HepG2 (cell line): ENCODE results near the gene TAS1R1. TPM values are rescaled to one million over a fixed set of nuclear protein-coding genes. Genes with fewer than 3 reads are reported as not detected.

Experiments
- ATAC-seq: fragments of 200-7000 bp; cut with Tn5 transposase; 3 replicates; pipeline ENCODE4 v1.9.1; 2020; ENCODE audit warnings: mild to moderate bottlenecking, moderate library complexity
- BruUV-seq: library from RNA; stranded (reverse); fragments of 400-500 nt; replicated peaks from 2 replicates; lab custom pipeline; 2021; lab: Mats Ljungman, UMichigan
- CTCF ChIA-PET: fragments of 300-600 bp; formaldehyde crosslinking; extraction: SDS; loops from one replicate; lab custom pipeline; 2021; ENCODE audit warnings: low total read pairs, inconsistent platforms, low intra/inter-chr PET ratio; lab: Yijun Ruan, JAX
- POLR2A ChIA-PET: fragments of 350-600 bp; sonication (Branson Sonifier 250); formaldehyde crosslinking; loops from one replicate; lab custom pipeline; 2020; ENCODE audit warnings: antibody characterized with exemption, inconsistent platforms; lab: Yijun Ruan, JAX
- DNase-seq: peaks from one replicate; pipeline ENCODE4 v3.0.0-alpha.2; 2015; ENCODE audit warnings: low spot score
- FAIRE-seq: peaks from 3 replicates; lab custom pipeline; 2011; peaks lifted over from hg19 to GRCh38; lab: Jason Lieb, UNC
- H2AFZ ChIP-seq: one replicate; pipeline ENCODE4 v1.6.1; 2011; ENCODE audit warnings: low read length, inconsistent platforms
- H3K27ac ChIP-seq: fragments of 300-600 bp; 3 replicates; pipeline ENCODE4 v1.8.0; 2011; ENCODE audit warnings: mixed run types, mild to moderate bottlenecking, mixed read lengths, low read length, inconsistent platforms; ENCODE audit not compliant: insufficient read depth; ENCODE audit errors: extremely low read length
- H3K27me3 ChIP-seq, 2 experiments: fragments of 200-600 bp in 1 of 2; 2 replicates in 1 of 2; 3 replicates in 1 of 2; pipeline versions ENCODE4 v1.6.0 to v1.8.0; 2011; ENCODE audit warnings: low read length in 2 of 2, mild to moderate bottlenecking in 2 of 2, moderate library complexity in 2 of 2, inconsistent platforms in 1 of 2; ENCODE audit not compliant: insufficient read depth in 2 of 2, control insufficient read depth in 1 of 2
- H3K36me3 ChIP-seq, 2 experiments: fragments of 200-600 bp in 1 of 2; replicated peaks in 1 of 2; 2 replicates in 1 of 2; 3 replicates in 1 of 2; pipeline versions ENCODE4 v1.5.1 to v1.8.0; 2011; ENCODE audit warnings: low read length in 2 of 2, inconsistent platforms in 1 of 2; ENCODE audit not compliant: insufficient read depth in 2 of 2, control insufficient read depth in 1 of 2
- H3K4me1 ChIP-seq: 2 replicates; pipeline ENCODE4 v1.5.1; 2012; ENCODE audit warnings: low read length, inconsistent platforms; ENCODE audit not compliant: insufficient read depth
- H3K4me2 ChIP-seq: 2 replicates; pipeline ENCODE4 v1.6.0; 2011; ENCODE audit warnings: low read depth, low read length, inconsistent platforms
- H3K4me3 ChIP-seq, 3 experiments: fragments of 200-600 bp in 1 of 3; sonication (generic), shearing (Covaris generic) in 1 of 3; replicated peaks in 1 of 3; 2 replicates each; pipeline ENCODE4 v1.5.1; 2011 to 2016; ENCODE audit warnings: low read length in 3 of 3, inconsistent platforms in 2 of 3, low read depth in 2 of 3, mild to moderate bottlenecking in 2 of 3, control low read depth in 1 of 3, mixed read lengths in 1 of 3; ENCODE audit not compliant: insufficient read depth in 1 of 3
- H3K79me2 ChIP-seq: one replicate; pipeline ENCODE4 v1.6.1; 2011; ENCODE audit warnings: low read length, inconsistent platforms; ENCODE audit not compliant: insufficient read depth
- H3K9ac ChIP-seq: 2 replicates; pipeline ENCODE4 v1.6.0; 2011; ENCODE audit warnings: mild to moderate bottlenecking, low read depth, low read length, inconsistent platforms; ENCODE audit not compliant: insufficient read depth
- H3K9me3 ChIP-seq: 2 replicates; pipeline ENCODE4 v1.5.1; 2012; ENCODE audit warnings: mild to moderate bottlenecking, low read length
- H4K20me1 ChIP-seq: 2 replicates; pipeline ENCODE4 v1.6.0; 2011; ENCODE audit warnings: inconsistent platforms, mild to moderate bottlenecking, low read length, moderate library complexity; ENCODE audit not compliant: insufficient read depth
- MAFK ChIP-seq, 2 experiments: IDR thresholded peaks in 1 of 2; conservative IDR thresholded peaks in 1 of 2; 2 replicates each; pipeline ENCODE4 v1.6.1; 2011; ENCODE audit warnings: improper control_type of control experiment in 2 of 2, low read length in 2 of 2
- WGBS: methylation state at CpG from one replicate; pipeline ENCODE4 v1.1.6; 2017; ENCODE audit warnings: low lambda C conversion rate; 5-methylcytosine and 5-hydroxymethylcytosine counted together
- in situ Hi-C: cut with HindIII; loops from 2 replicates; pipeline ENCODE4 v1.10.0; 2017; ENCODE audit warnings: low pct_unique_long_range_greater_than_20kb; ENCODE audit not compliant: extremely low pct_ligation_motif_present
- intact Hi-C: fragments of 100-400 bp; cut with micrococcal nuclease; formaldehyde crosslinking; loops from one replicate; pipeline ENCODE4 v1.10.0; 2022; ENCODE audit not compliant: unreplicated experiment
- polyA plus RNA-seq, 8 experiments: library from polyadenylated mRNA; depleted of rRNA in 3 of 8; stranded (reverse) in 7 of 8; unstranded in 1 of 8; fragments of >200 nt; fragmentation: Illumina TruSeq in 4 of 8; extraction: Trizol in 4 of 8; gene quantifications; 2 replicates each; pipeline versions ENCODE4 v1.2.1 to v1.2.3, GENCODE V29; 2011 to 2016; ENCODE audit warnings: low read depth in 4 of 8, missing spikeins in 1 of 8, mixed read lengths in 1 of 8; ENCODE audit not compliant: insufficient read depth in 1 of 8
- total RNA-seq, 5 experiments: library from RNA; depleted of rRNA; stranded (reverse); fragments of >200 nt; fragmentation: Illumina TruSeq; extraction: Trizol; gene quantifications; 2 replicates each; pipeline ENCODE4 v1.2.3, GENCODE V29; 2016; ENCODE audit warnings: low read depth in 1 of 5
- TF ChIP-seq, protein P1 (sequence below): sonication (generic); formaldehyde crosslinking; IDR thresholded peaks from 2 replicates; pipeline ENCODE4 v1.4.0; 2020; ENCODE audit warnings: missing genetic modification reagents, mild to moderate bottlenecking, borderline replicate concordance
- TF ChIP-seq, protein P2 (sequence below): sonication (generic); formaldehyde crosslinking; IDR thresholded peaks from 2 replicates; pipeline ENCODE4 v1.4.0; 2020; ENCODE audit warnings: missing genetic modification reagents, borderline replicate concordance
- TF ChIP-seq, protein P3 (sequence below): sonication (generic); formaldehyde crosslinking; IDR thresholded peaks from 2 replicates; pipeline ENCODE4 v1.8.1; 2023; ENCODE audit warnings: mild to moderate bottlenecking, missing genetic modification reagents

The TAS1R1 gene
- total and polyA plus RNA-seq, 2 of the 13 experiments (the other 11 are each of a cell fraction or from before 2014, with no cell fraction given) = 1.4 to 1.6 TPM

DNA sequence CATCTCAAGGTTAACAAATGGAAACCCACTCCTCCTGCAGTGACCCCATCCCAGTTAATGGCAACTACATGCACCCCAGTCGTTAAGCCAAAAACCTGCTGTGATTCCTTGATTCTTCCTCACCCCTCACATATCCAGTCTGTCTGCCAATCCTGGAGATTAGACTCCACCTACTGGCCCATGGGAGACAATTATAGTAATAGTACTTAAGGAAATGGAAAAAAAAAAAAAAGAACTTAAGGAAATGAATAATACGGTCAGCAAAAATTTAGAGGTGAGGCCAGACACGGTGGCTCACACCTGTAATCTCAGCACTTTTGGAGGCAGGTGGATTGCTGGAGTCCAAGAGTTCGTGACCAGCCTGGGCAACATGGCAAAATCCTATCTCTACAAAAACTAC, 7.8 kb upstream of the TAS1R1 start:
- ChIA-PET POLR2A (no interaction called here), CTCF (no interaction called here)
- no peak for ATAC-seq

DNA sequence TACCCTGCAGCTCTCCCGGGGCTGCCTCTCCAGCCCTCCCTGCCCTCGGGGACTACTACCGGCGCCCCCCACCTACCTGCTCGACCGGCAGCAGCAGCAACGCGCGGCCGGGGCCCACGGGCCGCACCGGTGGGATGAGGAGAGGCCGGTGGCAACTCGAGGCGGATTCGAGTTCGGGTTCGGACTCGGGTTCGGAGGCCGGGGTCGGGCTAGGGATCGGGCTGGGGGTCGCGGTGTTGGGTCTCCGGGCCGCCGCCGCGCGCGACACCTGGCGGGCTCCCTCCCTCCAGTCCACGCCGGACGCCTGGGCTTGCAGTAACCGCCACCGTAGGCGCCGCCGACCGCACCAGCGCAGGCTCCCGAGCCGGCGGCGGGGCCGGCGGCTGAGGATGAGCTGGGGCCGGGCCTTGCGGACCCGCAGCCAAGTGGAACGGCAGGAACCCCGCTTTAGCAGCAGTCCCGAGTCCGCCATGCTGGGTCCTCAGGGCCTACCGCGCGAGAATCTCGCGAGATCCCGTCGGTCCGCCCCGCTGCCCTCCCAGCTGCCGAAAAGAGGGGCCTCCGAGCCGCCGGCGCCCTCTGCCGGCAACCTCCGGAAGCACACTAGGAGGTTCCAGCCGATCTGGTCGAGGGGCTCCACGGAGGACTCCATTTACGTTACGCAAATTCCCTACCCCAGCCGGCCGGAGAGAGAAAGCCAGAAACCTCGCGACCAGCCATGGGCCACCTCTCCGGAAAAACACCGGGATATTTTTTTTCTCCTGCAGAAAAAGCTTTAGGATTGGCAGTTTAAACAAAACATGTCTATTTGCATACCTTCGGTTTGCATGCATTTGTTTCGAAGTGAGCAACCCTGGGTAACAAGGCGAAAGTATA, 838 bp upstream of the TAS1R1 start, which contains the start of gene NOL9:
NOL9 (minus strand) TSS at position 483 of the 876 bp plus-strand sequence; CDS start at position 472, 11 bp downstream.
- intact Hi-C loops = loop anchor here (1.0 to 5.0 kb wide), 2 partner anchors 25 to 93 kb away; partner anchors contain the start of gene ZBTB48
- Histone ChIP-seq H3K4me3 (peak within 1 kb of the TSS; percentile 93 to 98 (median 96)), H4K20me1 (peaks cover 5% of the 10 kb centered on the region; the same call in 1 of the 2 replicates), H3K27ac (peak within 1 kb of the TSS; percentile 64), H3K36me3 (peaks cover 5 to 10% of the 10 kb centered on the region in 2 experiments; a peak in 4 of 5 replicates), H3K4me1 (peaks cover 20% of the 10 kb centered on the region), H3K9ac (peak within 1 kb of the TSS; percentile 93), H3K79me2 (peaks cover 22% of the 10 kb centered on the region), H3K9me3 (no peaks in the 10 kb centered on the region), H2AFZ (peak within 1 kb of the TSS; percentile 71), H3K27me3 (no peaks in the 10 kb centered on the region; a peak in 1 of 5 replicates), H3K4me2 (peak within 1 kb of the TSS; percentile 100)
- no TSS peak for BruUV-seq
- DNase-seq (peak; percentile 84), ATAC-seq (peak; percentile 93), FAIRE-seq (peak; percentile 52)
- CTCF ChIA-PET = interaction anchor here (0.8 to 1.5 kb wide), 7 partner anchors 28 to 147 kb away, joined by 3 to 11 read pairs (median 3); partner anchors contain the start of genes DNAJC11 and THAP3
- POLR2A ChIA-PET = interaction anchor here (1.0 to 3.8 kb wide), 8 partner anchors 18 to 71 kb away, joined by 3 to 38 read pairs (median 4); partner anchors contain the start of genes KLHL21, PLEKHG5, THAP3 and ZBTB48
- in situ Hi-C loops = no loop called here
- WGBS = under 1% methylated on average over 24 of the region's 87 CpGs
- TF ChIP-seq, protein P1, sequence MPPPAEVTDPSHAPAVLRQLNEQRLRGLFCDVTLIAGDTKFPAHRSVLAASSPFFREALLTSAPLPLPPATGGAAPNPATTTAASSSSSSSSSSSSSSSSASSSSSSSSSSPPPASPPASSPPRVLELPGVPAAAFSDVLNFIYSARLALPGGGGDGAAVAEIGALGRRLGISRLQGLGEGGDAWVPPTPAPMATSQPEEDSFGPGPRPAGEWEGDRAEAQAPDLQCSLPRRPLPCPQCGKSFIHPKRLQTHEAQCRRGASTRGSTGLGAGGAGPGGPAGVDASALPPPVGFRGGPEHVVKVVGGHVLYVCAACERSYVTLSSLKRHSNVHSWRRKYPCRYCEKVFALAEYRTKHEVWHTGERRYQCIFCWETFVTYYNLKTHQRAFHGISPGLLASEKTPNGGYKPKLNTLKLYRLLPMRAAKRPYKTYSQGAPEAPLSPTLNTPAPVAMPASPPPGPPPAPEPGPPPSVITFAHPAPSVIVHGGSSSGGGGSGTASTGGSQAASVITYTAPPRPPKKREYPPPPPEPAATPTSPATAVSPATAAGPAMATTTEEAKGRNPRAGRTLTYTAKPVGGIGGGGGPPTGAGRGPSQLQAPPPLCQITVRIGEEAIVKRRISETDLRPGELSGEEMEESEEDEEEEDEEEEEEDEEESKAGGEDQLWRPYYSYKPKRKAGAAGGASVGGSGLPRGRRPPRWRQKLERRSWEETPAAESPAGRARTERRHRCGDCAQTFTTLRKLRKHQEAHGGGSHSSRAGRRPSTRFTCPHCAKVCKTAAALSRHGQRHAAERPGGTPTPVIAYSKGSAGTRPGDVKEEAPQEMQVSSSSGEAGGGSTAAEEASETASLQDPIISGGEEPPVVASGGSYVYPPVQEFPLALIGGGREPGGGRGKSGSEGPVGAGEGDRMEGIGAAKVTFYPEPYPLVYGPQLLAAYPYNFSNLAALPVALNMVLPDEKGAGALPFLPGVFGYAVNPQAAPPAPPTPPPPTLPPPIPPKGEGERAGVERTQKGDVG (CRISPR knock-in tag) = no peak
- TF ChIP-seq, protein P2, sequence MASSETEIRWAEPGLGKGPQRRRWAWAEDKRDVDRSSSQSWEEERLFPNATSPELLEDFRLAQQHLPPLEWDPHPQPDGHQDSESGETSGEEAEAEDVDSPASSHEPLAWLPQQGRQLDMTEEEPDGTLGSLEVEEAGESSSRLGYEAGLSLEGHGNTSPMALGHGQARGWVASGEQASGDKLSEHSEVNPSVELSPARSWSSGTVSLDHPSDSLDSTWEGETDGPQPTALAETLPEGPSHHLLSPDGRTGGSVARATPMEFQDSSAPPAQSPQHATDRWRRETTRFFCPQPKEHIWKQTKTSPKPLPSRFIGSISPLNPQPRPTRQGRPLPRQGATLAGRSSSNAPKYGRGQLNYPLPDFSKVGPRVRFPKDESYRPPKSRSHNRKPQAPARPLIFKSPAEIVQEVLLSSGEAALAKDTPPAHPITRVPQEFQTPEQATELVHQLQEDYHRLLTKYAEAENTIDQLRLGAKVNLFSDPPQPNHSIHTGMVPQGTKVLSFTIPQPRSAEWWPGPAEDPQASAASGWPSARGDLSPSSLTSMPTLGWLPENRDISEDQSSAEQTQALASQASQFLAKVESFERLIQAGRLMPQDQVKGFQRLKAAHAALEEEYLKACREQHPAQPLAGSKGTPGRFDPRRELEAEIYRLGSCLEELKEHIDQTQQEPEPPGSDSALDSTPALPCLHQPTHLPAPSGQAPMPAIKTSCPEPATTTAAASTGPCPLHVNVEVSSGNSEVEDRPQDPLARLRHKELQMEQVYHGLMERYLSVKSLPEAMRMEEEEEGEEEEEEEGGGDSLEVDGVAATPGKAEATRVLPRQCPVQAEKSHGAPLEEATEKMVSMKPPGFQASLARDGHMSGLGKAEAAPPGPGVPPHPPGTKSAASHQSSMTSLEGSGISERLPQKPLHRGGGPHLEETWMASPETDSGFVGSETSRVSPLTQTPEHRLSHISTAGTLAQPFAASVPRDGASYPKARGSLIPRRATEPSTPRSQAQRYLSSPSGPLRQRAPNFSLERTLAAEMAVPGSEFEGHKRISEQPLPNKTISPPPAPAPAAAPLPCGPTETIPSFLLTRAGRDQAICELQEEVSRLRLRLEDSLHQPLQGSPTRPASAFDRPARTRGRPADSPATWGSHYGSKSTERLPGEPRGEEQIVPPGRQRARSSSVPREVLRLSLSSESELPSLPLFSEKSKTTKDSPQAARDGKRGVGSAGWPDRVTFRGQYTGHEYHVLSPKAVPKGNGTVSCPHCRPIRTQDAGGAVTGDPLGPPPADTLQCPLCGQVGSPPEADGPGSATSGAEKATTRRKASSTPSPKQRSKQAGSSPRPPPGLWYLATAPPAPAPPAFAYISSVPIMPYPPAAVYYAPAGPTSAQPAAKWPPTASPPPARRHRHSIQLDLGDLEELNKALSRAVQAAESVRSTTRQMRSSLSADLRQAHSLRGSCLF (CRISPR knock-in tag) = peak; percentile 45; the same call in 1 of the 2 replicates

More for the DNA sequence above, 7.8 kb upstream of the TAS1R1 start:
- no peaks in the 10 kb centered on the region for H3K4me1 ChIP-seq
- no peak overlapping the region for H3K9ac ChIP-seq
- DNase-seq (no peak), FAIRE-seq (no peak)
- 0 out of 4 replicates have a peak, but pooled peaks of 1 of the 2 experiments have one; percentile 10 for TF ChIP-seq MAFK (conservative IDR thresholded peaks at IDR 0.05 in 1 of 2, IDR thresholded peaks at IDR 0.05 in 1 of 2; ENCODE audit: low read length in 2 of 2)
- TF ChIP-seq, protein P3, sequence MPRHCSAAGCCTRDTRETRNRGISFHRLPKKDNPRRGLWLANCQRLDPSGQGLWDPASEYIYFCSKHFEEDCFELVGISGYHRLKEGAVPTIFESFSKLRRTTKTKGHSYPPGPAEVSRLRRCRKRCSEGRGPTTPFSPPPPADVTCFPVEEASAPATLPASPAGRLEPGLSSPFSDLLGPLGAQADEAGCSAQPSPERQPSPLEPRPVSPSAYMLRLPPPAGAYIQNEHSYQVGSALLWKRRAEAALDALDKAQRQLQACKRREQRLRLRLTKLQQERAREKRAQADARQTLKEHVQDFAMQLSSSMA (CRISPR knock-in tag) = no peak
- in situ Hi-C loops (no loop called here), intact Hi-C loops (no loop called here)
- H3K4me2 ChIP-seq = no peak overlapping the region
- H3K4me3 ChIP-seq = no peak overlapping the region
- no peaks in the 10 kb centered on the region for H3K9me3 ChIP-seq
- H3K36me3 ChIP-seq = peaks cover 26 to 54% of the 10 kb centered on the region in 2 experiments
- H3K79me2 ChIP-seq = peaks cover 4% of the 10 kb centered on the region
- no peak overlapping the region for H3K27ac ChIP-seq
- no peaks in the 10 kb centered on the region for H3K27me3 ChIP-seq
- no TSS peak for BruUV-seq
- H4K20me1 ChIP-seq = no peaks in the 10 kb centered on the region
- H2AFZ ChIP-seq = no peak overlapping the region
- whole genome bisulfite sequencing = 93% methylated on average over 4 of the region's 4 CpGs
